Measurements from ENCODE around the gene COL12A1. TPM values are rescaled to one million over a fixed set of nuclear protein-coding genes. Genes with fewer than 3 reads are reported as not detected.

COL12A1 gene
- total and polyA plus RNA-seq, 9 of the 15 experiments (the other 6 are each of a cell fraction or from before 2014, with no cell fraction given) = 0.11 TPM; not detected in 8

DNA sequence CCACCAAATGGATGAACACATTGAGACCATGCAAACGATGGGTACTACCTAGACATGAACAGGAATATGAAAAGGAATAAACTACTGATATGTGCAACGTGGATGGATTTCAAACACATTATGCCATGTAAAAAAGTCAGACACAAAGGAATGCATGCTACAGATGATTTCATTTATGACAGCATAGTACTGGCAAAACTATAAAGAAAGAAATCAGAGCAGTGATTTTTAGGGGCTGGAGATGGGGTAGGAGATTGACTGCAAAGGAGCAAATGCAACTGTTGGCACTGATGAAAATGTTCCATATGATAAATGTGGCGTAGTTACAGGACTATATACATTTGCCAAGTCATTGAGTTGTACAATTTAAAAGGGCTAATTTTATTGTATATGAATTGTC, 13.4 kb upstream of the COL12A1 start:
- H3K4me3 ChIP-seq = no peak overlapping the region
- in situ Hi-C loops (cut with MboI) = no loop called here
- H3K9me1 ChIP-seq (ENCODE audit: control insufficient read depth, insufficient read depth, low read length) = no peaks in the 10 kb centered on the region
- H3K4me1 ChIP-seq (replicated peaks in 1 of 2; ENCODE audit: control insufficient read depth in 2 of 2, insufficient read depth in 2 of 2, low read length in 2 of 2) = no peaks in the 10 kb centered on the region
- H3K36me3 ChIP-seq (ENCODE audit: control insufficient read depth, insufficient read depth, low read length) = no peaks in the 10 kb centered on the region
- no peak overlapping the region for H3K4me2 ChIP-seq (ENCODE audit: insufficient read depth, low read length)
- FAIRE-seq = no peak
- no peaks in the 10 kb centered on the region for H3K9me3 ChIP-seq (replicated peaks; ENCODE audit: control insufficient read depth, insufficient read depth, low read depth, low read length)
- POLR2A ChIA-PET = interaction anchor here (0.9 kb wide), 1 partner anchor 1482 kb away, joined by 3 read pairs; no protein-coding TSS in a partner anchor
- TF ChIP-seq, protein P1, sequence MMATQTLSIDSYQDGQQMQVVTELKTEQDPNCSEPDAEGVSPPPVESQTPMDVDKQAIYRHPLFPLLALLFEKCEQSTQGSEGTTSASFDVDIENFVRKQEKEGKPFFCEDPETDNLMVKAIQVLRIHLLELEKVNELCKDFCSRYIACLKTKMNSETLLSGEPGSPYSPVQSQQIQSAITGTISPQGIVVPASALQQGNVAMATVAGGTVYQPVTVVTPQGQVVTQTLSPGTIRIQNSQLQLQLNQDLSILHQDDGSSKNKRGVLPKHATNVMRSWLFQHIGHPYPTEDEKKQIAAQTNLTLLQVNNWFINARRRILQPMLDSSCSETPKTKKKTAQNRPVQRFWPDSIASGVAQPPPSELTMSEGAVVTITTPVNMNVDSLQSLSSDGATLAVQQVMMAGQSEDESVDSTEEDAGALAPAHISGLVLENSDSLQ (IDR thresholded peaks at IDR 0.05) = no peak
- TF ChIP-seq, protein P2, sequence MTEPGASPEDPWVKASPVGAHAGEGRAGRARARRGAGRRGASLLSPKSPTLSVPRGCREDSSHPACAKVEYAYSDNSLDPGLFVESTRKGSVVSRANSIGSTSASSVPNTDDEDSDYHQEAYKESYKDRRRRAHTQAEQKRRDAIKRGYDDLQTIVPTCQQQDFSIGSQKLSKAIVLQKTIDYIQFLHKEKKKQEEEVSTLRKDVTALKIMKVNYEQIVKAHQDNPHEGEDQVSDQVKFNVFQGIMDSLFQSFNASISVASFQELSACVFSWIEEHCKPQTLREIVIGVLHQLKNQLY (CRISPR knock-in tag; conservative IDR thresholded peaks at IDR 0.05) = no peak
- no peak for ATAC-seq
- DNase-seq (ENCODE audit: extremely low read depth in 1 of 4, low spot score in 3 of 4) = no peak
- H3K79me2 ChIP-seq (ENCODE audit: control insufficient read depth, insufficient read depth, low read length) = no peaks in the 10 kb centered on the region
- no peaks in the 10 kb centered on the region for H4K20me1 ChIP-seq (replicated peaks; ENCODE audit: control insufficient read depth, insufficient read depth, low read length)
- BruUV-seq (replicated peaks) = no TSS peak
- 0% methylated on average over 3 of the region's 3 CpGs for WGBS (ENCODE audit: insufficient coverage, low coverage, missing lambda C conversion rate)
- no peak overlapping the region for H3K9ac ChIP-seq (ENCODE audit: insufficient read depth in 1 of 2, low read depth in 2 of 2, low read length in 2 of 2)
- intact Hi-C loops (cut with micrococcal nuclease) = no loop called here
- H2AFZ ChIP-seq (ENCODE audit: low read depth, low read length) = no peak overlapping the region
- no peaks in the 10 kb centered on the region for H3K27me3 ChIP-seq (ENCODE audit: control insufficient read depth in 2 of 2, insufficient read depth in 2 of 2, low read length in 2 of 2)
- CTCF ChIA-PET (ENCODE audit: low intra/inter-chr PET ratio) = interaction anchor here (0.6 kb wide), 1 partner anchor 985 kb away, joined by 4 read pairs; no protein-coding TSS in a partner anchor
- no peak overlapping the region for H3K27ac ChIP-seq (ENCODE audit: extremely low read depth, low read depth, low read length)

DNA sequence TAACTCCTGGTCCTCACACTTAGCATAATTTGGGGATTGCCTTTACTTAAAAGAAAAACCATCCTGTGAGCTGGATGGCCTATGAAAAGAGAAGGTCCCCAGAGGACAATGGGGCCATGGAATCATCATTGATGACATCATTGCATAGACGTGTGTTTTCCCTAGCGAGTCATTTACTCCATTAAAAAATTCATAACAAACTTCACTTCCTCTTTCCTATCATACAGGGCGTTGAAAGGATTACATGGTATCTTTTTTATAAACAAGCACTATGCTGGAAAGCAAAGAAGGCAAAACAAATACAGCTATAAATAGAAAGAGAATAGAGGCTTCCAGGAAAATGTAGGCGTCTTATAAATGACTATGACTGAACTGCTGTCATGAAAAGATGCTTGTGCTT, 11.3 kb upstream of the COL12A1 start:
- H3K4me2 ChIP-seq (ENCODE audit: insufficient read depth, low read length) = no peak overlapping the region
- in situ Hi-C loops (cut with MboI) (no loop called here), intact Hi-C loops (cut with micrococcal nuclease) (no loop called here)
- H2AFZ ChIP-seq (ENCODE audit: low read depth, low read length) = no peak overlapping the region
- H3K79me2 ChIP-seq (ENCODE audit: control insufficient read depth, insufficient read depth, low read length) = no peaks in the 10 kb centered on the region
- H3K36me3 ChIP-seq (ENCODE audit: control insufficient read depth, insufficient read depth, low read length) = no peaks in the 10 kb centered on the region
- H3K9me1 ChIP-seq (ENCODE audit: control insufficient read depth, insufficient read depth, low read length) = no peaks in the 10 kb centered on the region
- H3K4me1 ChIP-seq (replicated peaks in 1 of 2; ENCODE audit: control insufficient read depth in 2 of 2, insufficient read depth in 2 of 2, low read length in 2 of 2) = no peaks in the 10 kb centered on the region
- POLR2A ChIA-PET = no interaction called here
- DNase-seq (ENCODE audit: extremely low read depth in 1 of 4, low spot score in 3 of 4) (no peak), FAIRE-seq (no peak), ATAC-seq (no peak)
- 0% methylated on average over 4 of the region's 4 CpGs for WGBS (ENCODE audit: insufficient coverage, low coverage, missing lambda C conversion rate)
- no peak overlapping the region for H3K9ac ChIP-seq (ENCODE audit: insufficient read depth in 1 of 2, low read depth in 2 of 2, low read length in 2 of 2)
- no peak overlapping the region for H3K4me3 ChIP-seq
- CTCF ChIA-PET (ENCODE audit: low intra/inter-chr PET ratio) = no interaction called here
- no peaks in the 10 kb centered on the region for H3K27me3 ChIP-seq (ENCODE audit: control insufficient read depth in 2 of 2, insufficient read depth in 2 of 2, low read length in 2 of 2)
- H3K9me3 ChIP-seq (replicated peaks; ENCODE audit: control insufficient read depth, insufficient read depth, low read depth, low read length) = no peaks in the 10 kb centered on the region
- no TSS peak for BruUV-seq (replicated peaks)
- no peak overlapping the region for H3K27ac ChIP-seq (ENCODE audit: extremely low read depth, low read depth, low read length)
- H4K20me1 ChIP-seq (replicated peaks; ENCODE audit: control insufficient read depth, insufficient read depth, low read length) = no peaks in the 10 kb centered on the region
- TF ChIP-seq ZNF644 (tag; IDR thresholded peaks at IDR 0.05; ENCODE audit: low read depth) (no peak), LCOR (CRISPR knock-in tag; IDR thresholded peaks at IDR 0.05) (no peak), SPI1 (IDR thresholded peaks at IDR 0.05; ENCODE audit: borderline replicate concordance, low read depth, low read length) (peak; percentile 68; the same call in 1 of the 2 replicates), POU5F1 (IDR thresholded peaks at IDR 0.05; ENCODE audit: borderline replicate concordance, low read depth, low read length, partially characterized antibody) (no peak), ELF2 (CRISPR knock-in tag; IDR thresholded peaks at IDR 0.05) (no peak), PCBP1 (IDR thresholded peaks at IDR 0.05; ENCODE audit: low read depth, low read length, poor library complexity, severe bottlenecking) (no peak), GABPA (tag; conservative IDR thresholded peaks at IDR 0.05; ENCODE audit: low read depth) (no peak), NFXL1 (CRISPR knock-in tag; IDR thresholded peaks at IDR 0.05) (no peak)
- TF ChIP-seq, protein P3, sequence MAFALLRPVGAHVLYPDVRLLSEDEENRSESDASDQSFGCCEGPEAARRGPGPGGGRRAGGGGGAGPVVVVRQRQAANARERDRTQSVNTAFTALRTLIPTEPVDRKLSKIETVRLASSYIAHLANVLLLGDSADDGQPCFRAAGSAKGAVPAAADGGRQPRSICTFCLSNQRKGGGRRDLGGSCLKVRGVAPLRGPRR (CRISPR knock-in tag; IDR thresholded peaks at IDR 0.05) = no peak
- TF ChIP-seq, protein P4, sequence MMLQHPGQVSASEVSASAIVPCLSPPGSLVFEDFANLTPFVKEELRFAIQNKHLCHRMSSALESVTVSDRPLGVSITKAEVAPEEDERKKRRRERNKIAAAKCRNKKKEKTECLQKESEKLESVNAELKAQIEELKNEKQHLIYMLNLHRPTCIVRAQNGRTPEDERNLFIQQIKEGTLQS (IDR thresholded peaks at IDR 0.05) = peak; percentile 74
- TF ChIP-seq, protein P4 (CRISPR knock-in tag; conservative IDR thresholded peaks at IDR 0.05) = no peak

All from K562 (cell line).